Measurements from ENCODE around the gene RHOJ. TPM values are rescaled to one million over a fixed set of nuclear protein-coding genes. Genes with fewer than 3 reads are reported as not detected.

Gene RHOJ
- total and polyA plus RNA-seq, 2 donors (not counting 1 experiment from before 2014, with no cell fraction given), result not detected

GRCh38 chr14:63175531-63175930 is 28.7 kb upstream of the RHOJ start:
- DNase-seq (no peak), ATAC-seq (ENCODE audit: low read depth) (no peak)
- no peak overlapping the region for H3K27ac Mint-ChIP-seq
- no peaks in the 10 kb centered on the region for H3K4me1 Mint-ChIP-seq
- ChIA-PET POLR2A (no interaction called here), CTCF (no interaction called here)
- intact Hi-C loops (cut with micrococcal nuclease), result no loop called here
- no peaks in the 10 kb centered on the region for H3K27me3 ChIP-seq (replicated peaks in 1 of 4; ENCODE audit: control extremely low read depth in 1 of 4, control insufficient read depth in 3 of 4, insufficient read depth in 4 of 4, low read length in 3 of 4)
- WGBS (ENCODE audit: insufficient coverage), result no CpG with 5 or more reads among the region's 2 CpGs
- no peak overlapping the region for H3K9ac ChIP-seq (ENCODE audit: low read length)
- TF ChIP-seq CTCF (IDR thresholded peaks at IDR 0.05) (no peak), EZH2 (IDR thresholded peaks at IDR 0.05; ENCODE audit: borderline replicate concordance, insufficient read depth, low read depth, low read length, poor library complexity, severe bottlenecking) (no peak)
- no peaks in the 10 kb centered on the region for H3K79me2 ChIP-seq (ENCODE audit: control insufficient read depth, insufficient read depth, low read length)
- H3K27ac ChIP-seq (ENCODE audit: low read length in 2 of 2), result no peak overlapping the region
- H3K4me3 Mint-ChIP-seq, result no peak overlapping the region
- no peaks in the 10 kb centered on the region for H3K9me3 Mint-ChIP-seq (ENCODE audit: insufficient read depth)
- H3K27me3 Mint-ChIP-seq, result no peaks in the 10 kb centered on the region
- peaks cover 0 to 3% (median 0%) of the 10 kb centered on the region in 3 donors for H3K9me3 ChIP-seq (ENCODE audit: control extremely low read depth in 1 of 3, control insufficient read depth in 2 of 3, insufficient read depth in 1 of 3, low read length in 2 of 3)
- H4K20me1 ChIP-seq (ENCODE audit: control insufficient read depth, insufficient read depth, low read length, poor library complexity, severe bottlenecking), result no peaks in the 10 kb centered on the region
- H3K4me2 ChIP-seq (replicated peaks; ENCODE audit: low read depth, low read length, poor library complexity, severe bottlenecking), result no peak overlapping the region
- H3K36me3 ChIP-seq (replicated peaks in 1 of 2; ENCODE audit: control extremely low read depth in 1 of 2, control insufficient read depth in 1 of 2, extremely low read depth in 1 of 2, insufficient read depth in 2 of 2, low read length in 1 of 2), result no peaks in the 10 kb centered on the region
- H2AFZ ChIP-seq (ENCODE audit: insufficient read depth, low read depth, low read length, poor library complexity, severe bottlenecking), result no peak overlapping the region
- H3K4me1 ChIP-seq (ENCODE audit: control insufficient read depth in 2 of 2, insufficient read depth in 2 of 2, low read length in 2 of 2), result no peaks in the 10 kb centered on the region
- H3K4me3 ChIP-seq (ENCODE audit: control extremely low read depth in 1 of 5, extremely low read depth in 1 of 5, insufficient read depth in 1 of 5, low read depth in 2 of 5, low read length in 4 of 5), result no peak overlapping the region

- H3K4me3 Mint-ChIP-seq, result no peak overlapping the region
- CTCF ChIA-PET, result no interaction called here
- POLR2A ChIA-PET, result no interaction called here
- TF ChIP-seq CTCF (IDR thresholded peaks at IDR 0.05) (no peak), EZH2 (IDR thresholded peaks at IDR 0.05; ENCODE audit: borderline replicate concordance, insufficient read depth, low read depth, low read length, poor library complexity, severe bottlenecking) (no peak)
- no peak for ATAC-seq (ENCODE audit: low read depth)
- peaks cover 3% of the 10 kb centered on the region for H3K27me3 Mint-ChIP-seq
- intact Hi-C loops (cut with micrococcal nuclease), result no loop called here
- no peaks in the 10 kb centered on the region for H3K4me1 ChIP-seq (ENCODE audit: control insufficient read depth in 2 of 2, insufficient read depth in 2 of 2, low read length in 2 of 2)
- H3K9me3 Mint-ChIP-seq (ENCODE audit: insufficient read depth), result peaks cover 2% of the 10 kb centered on the region
- whole genome bisulfite sequencing (ENCODE audit: insufficient coverage), result no CpG with 5 or more reads among the region's 3 CpGs
- peaks cover 0 to 3% (median 0%) of the 10 kb centered on the region in 3 donors for H3K9me3 ChIP-seq (ENCODE audit: control extremely low read depth in 1 of 3, control insufficient read depth in 2 of 3, insufficient read depth in 1 of 3, low read length in 2 of 3)
- no peaks in the 10 kb centered on the region for H3K79me2 ChIP-seq (ENCODE audit: control insufficient read depth, insufficient read depth, low read length)
- no peak overlapping the region for H3K27ac Mint-ChIP-seq
- no peak overlapping the region for H3K4me2 ChIP-seq (replicated peaks; ENCODE audit: low read depth, low read length, poor library complexity, severe bottlenecking)
- H2AFZ ChIP-seq (ENCODE audit: insufficient read depth, low read depth, low read length, poor library complexity, severe bottlenecking), result no peak overlapping the region
- no peak overlapping the region for H3K27ac ChIP-seq (ENCODE audit: low read length in 2 of 2)
- no peak overlapping the region for H3K4me3 ChIP-seq (ENCODE audit: control extremely low read depth in 1 of 5, extremely low read depth in 1 of 5, insufficient read depth in 1 of 5, low read depth in 2 of 5, low read length in 4 of 5)
- no peaks in the 10 kb centered on the region for H4K20me1 ChIP-seq (ENCODE audit: control insufficient read depth, insufficient read depth, low read length, poor library complexity, severe bottlenecking)
- DNase-seq, result no peak
- no peaks in the 10 kb centered on the region for H3K36me3 ChIP-seq (replicated peaks in 1 of 2; ENCODE audit: control extremely low read depth in 1 of 2, control insufficient read depth in 1 of 2, extremely low read depth in 1 of 2, insufficient read depth in 2 of 2, low read length in 1 of 2)
- H3K4me1 Mint-ChIP-seq, result no peaks in the 10 kb centered on the region
- H3K9ac ChIP-seq (ENCODE audit: low read length), result no peak overlapping the region
- no peaks in the 10 kb centered on the region for H3K27me3 ChIP-seq (replicated peaks in 1 of 4; ENCODE audit: control extremely low read depth in 1 of 4, control insufficient read depth in 3 of 4, insufficient read depth in 4 of 4, low read length in 3 of 4)
Observed at GRCh38 chr14:63178912-63179311, 25.3 kb upstream of the RHOJ start.
